NCI-H2227 (cell line): ENCODE results near the gene C5orf22.
"Not testable (repeated sequence)": the region's sequence is repeated elsewhere in the genome, so short reads cannot be mapped to it uniquely, and the experiment has no call there.

Experiments used
- DNase-seq: peaks from one replicate; lab custom pipeline; 2025; ENCODE audit not compliant: unreplicated experiment; lab: John Stamatoyannopoulos, UW

The C5orf22 gene

GRCh38 chr5:31531888-31532547, at the start of gene C5orf22, which contains the start of gene DROSHA:
Gene C5orf22, plus strand, starts transcription at chr5:31532301. Its CDS starts 92 bp downstream, at chr5:31532393.
Gene DROSHA, minus strand, starts transcription at chr5:31532093. Its CDS starts 3,034 bp downstream, at chr5:31529059.
- DNase-seq, result peak; percentile 99

GRCh38 chr5:31485376-31486207, 46.5 kb upstream of the C5orf22 start:
- DNase-seq, result no peak

- no peak for DNase-seq
Measured at GRCh38 chr5:31486441-31486840, 45.7 kb upstream of the C5orf22 start.

GRCh38 chr5:31487506-31487905, 44.6 kb upstream of the C5orf22 start:
- DNase-seq, result no peak

- DNase-seq, result no peak
Measured at GRCh38 chr5:31492869-31493268, 39.2 kb upstream of the C5orf22 start.

GRCh38 chr5:31495336-31495735, 36.8 kb upstream of the C5orf22 start:
- no peak for DNase-seq

- no peak for DNase-seq
Measured at GRCh38 chr5:31496301-31496700, 35.8 kb upstream of the C5orf22 start.

GRCh38 chr5:31496891-31497290, 35.2 kb upstream of the C5orf22 start:
- no peak for DNase-seq

GRCh38 chr5:31500256-31500655, 31.8 kb upstream of the C5orf22 start:
- DNase-seq, result no peak

- DNase-seq, result no peak
Measured at GRCh38 chr5:31502506-31502905, 29.6 kb upstream of the C5orf22 start.

GRCh38 chr5:31504529-31504928, 27.6 kb upstream of the C5orf22 start:
- DNase-seq, result no peak

- no peak for DNase-seq
Measured at GRCh38 chr5:31511305-31511704, 20.8 kb upstream of the C5orf22 start.

GRCh38 chr5:31516802-31517201, 15.3 kb upstream of the C5orf22 start:
- no peak for DNase-seq

- DNase-seq, result no peak
Measured at GRCh38 chr5:31523041-31523440, 9.1 kb upstream of the C5orf22 start.

- DNase-seq, result no peak
Measured at GRCh38 chr5:31530541-31531265, 1.4 kb upstream of the C5orf22 start.

- DNase-seq, result peak; percentile 50
Measured at GRCh38 chr5:31531543-31531887, 586 bp upstream of the C5orf22 start.

GRCh38 chr5:31534527-31535046, 2.5 kb downstream of the C5orf22 start:
- DNase-seq, result no peak

- DNase-seq, result no peak
Measured at GRCh38 chr5:31536873-31537272, 4.8 kb downstream of the C5orf22 start.

GRCh38 chr5:31537349-31537748, 5.2 kb downstream of the C5orf22 start:
- no peak for DNase-seq

GRCh38 chr5:31537851-31538250, 5.8 kb downstream of the C5orf22 start:
- DNase-seq, result no peak

- DNase-seq, result not testable (repeated sequence)
Measured at GRCh38 chr5:31549114-31549513, 17.0 kb downstream of the C5orf22 start.
